Measurements from ENCODE around the gene ADCY7.

Gene ADCY7

GRCh38 chr16:50251375-50252081 lies 14.8 kb upstream of the ADCY7 start:
- DNase-seq, result no peak

GRCh38 chr16:50252082-50252611 lies 14.2 kb upstream of the ADCY7 start:
- no peak for DNase-seq

GRCh38 chr16:50252874-50253513 lies 13.4 kb upstream of the ADCY7 start:
- DNase-seq, result no peak

GRCh38 chr16:50253514-50253910 lies 12.8 kb upstream of the ADCY7 start:
- no peak for DNase-seq

- no peak for DNase-seq
These were observed 12.3 kb upstream of the ADCY7 start for GRCh38 chr16:50254072-50254471.

GRCh38 chr16:50255538-50255937 lies 10.8 kb upstream of the ADCY7 start:
- DNase-seq, result no peak

- no peak for DNase-seq
These were observed 9.7 kb upstream of the ADCY7 start for GRCh38 chr16:50256604-50257003.

- no peak for DNase-seq
These were observed 8.5 kb upstream of the ADCY7 start for GRCh38 chr16:50257876-50258275.

GRCh38 chr16:50259334-50260205 lies 6.8 kb upstream of the ADCY7 start:
- no peak for DNase-seq

- DNase-seq, result no peak
These were observed 5.9 kb upstream of the ADCY7 start for GRCh38 chr16:50260206-50261159.

GRCh38 chr16:50261160-50261706 lies 5.1 kb upstream of the ADCY7 start:
- DNase-seq, result no peak

- DNase-seq, result no peak
These were observed 4.6 kb upstream of the ADCY7 start for GRCh38 chr16:50261707-50262235.

GRCh38 chr16:50263060-50263909 lies 3.1 kb upstream of the ADCY7 start:
- no peak for DNase-seq

- no peak for DNase-seq
These were observed 2.1 kb upstream of the ADCY7 start for GRCh38 chr16:50263940-50264929.

GRCh38 chr16:50265260-50265659 lies 1.1 kb upstream of the ADCY7 start:
- no peak for DNase-seq

GRCh38 chr16:50265716-50266336 lies 525 bp upstream of the ADCY7 start:
- no peak for DNase-seq

- no peak for DNase-seq
These were observed 840 bp downstream of the ADCY7 start for GRCh38 chr16:50267151-50267631.

GRCh38 chr16:50267651-50268050 lies 1.3 kb downstream of the ADCY7 start:
- DNase-seq, result no peak

GRCh38 chr16:50268352-50268751 lies 2.0 kb downstream of the ADCY7 start:
- DNase-seq, result no peak

Measured in NCI-H446 treated with DMSO at 0.1 percent for 48 hours (cell line).